SKM-1 (cell line): ENCODE measurements around the gene MSTO1.
A peak's percentile ranks its signal among the peaks of the same experiment; 100 is the strongest.
"Not testable (repeated sequence)": the region's sequence is repeated elsewhere in the genome, so short reads cannot be mapped to it uniquely, and the experiment has no call there.

Experiments
- DNase-seq: peaks from one replicate; lab custom pipeline; 2025; ENCODE audit not compliant: unreplicated experiment; lab: John Stamatoyannopoulos, UW

The MSTO1 gene

GRCh38 chr1:155609515-155610256 is at the start of gene MSTO1:
MSTO1 (plus strand) TSS chr1:155610218; CDS start chr1:155610249, 31 bp downstream.
- DNase-seq = peak; percentile 98

GRCh38 chr1:155561779-155562580 is 48.0 kb upstream of the MSTO1 start:
- DNase-seq = not testable (repeated sequence)

GRCh38 chr1:155562581-155563376 is 47.2 kb upstream of the MSTO1 start, which contains the start of gene ASH1L:
ASH1L (minus strand) TSS chr1:155562803; CDS start chr1:155521519, 41,284 bp downstream.
- DNase-seq = peak; percentile 97

DNA sequence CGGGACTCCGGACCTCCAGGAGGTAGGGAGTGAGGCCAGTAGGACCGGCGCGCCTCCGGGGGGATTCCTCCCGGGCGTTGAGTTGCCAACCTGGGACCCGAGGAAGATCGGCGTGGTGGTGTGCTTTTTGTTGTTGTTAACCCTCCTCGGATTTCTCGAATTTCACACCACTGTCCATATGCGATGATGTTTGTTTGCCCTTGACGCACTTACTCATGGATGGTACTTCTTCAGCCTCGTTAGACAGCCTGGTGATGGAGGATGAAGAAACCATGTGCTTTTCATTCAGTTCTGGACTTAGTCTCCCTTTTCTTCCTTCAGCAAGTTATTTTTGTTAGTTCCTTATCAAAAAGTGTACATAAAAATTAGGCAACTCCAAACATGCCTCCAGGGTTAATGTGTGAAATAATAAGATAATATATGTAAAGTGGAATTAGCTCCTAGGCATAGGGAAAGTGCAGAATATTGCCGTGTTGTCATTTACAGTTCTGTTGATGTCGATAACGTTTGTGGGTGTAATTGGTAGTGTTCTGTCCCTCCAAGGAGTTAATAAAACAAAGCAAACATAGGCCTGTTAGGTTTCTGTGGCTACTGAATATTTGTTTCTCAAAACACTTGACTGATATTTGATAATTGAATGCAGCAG is 46.5 kb upstream of the MSTO1 start:
- DNase-seq = not testable (repeated sequence)

DNA sequence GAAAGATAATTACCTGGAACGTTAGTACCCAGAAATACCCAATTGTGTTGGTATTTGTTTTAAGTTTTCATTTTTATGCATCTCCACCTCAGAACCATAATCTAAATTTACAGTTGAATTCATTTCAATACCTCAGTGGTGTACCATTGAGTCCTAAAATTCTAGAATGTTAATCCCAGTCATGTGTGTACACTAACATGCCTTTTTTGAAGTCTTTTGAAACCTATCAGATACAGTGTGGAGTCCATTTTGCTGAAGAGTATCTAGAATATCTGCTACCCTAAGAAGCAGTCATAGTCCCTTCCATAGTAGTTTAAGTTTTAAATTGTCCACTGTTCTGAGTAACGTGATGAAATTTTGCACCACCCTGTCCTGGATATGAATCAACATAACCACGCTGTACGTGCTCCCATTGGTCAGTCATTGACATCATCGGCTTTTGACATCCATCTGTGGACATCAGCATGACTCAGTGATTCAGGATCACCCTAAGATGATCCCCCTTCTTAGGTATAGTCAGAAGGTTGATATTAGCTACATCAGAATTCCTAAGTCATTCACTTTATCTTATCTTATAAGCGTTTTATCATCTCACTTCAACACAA is 39.9 kb upstream of the MSTO1 start:
- DNase-seq = no peak

GRCh38 chr1:155570593-155570990 is 39.4 kb upstream of the MSTO1 start:
- DNase-seq = no peak

- DNase-seq = no peak
These were observed 35.9 kb upstream of the MSTO1 start for GRCh38 chr1:155574077-155574476.

GRCh38 chr1:155575608-155576007 is 34.4 kb upstream of the MSTO1 start:
- DNase-seq = not testable (repeated sequence)

GRCh38 chr1:155583846-155584245 is 26.2 kb upstream of the MSTO1 start:
- DNase-seq = not testable (repeated sequence)

DNA sequence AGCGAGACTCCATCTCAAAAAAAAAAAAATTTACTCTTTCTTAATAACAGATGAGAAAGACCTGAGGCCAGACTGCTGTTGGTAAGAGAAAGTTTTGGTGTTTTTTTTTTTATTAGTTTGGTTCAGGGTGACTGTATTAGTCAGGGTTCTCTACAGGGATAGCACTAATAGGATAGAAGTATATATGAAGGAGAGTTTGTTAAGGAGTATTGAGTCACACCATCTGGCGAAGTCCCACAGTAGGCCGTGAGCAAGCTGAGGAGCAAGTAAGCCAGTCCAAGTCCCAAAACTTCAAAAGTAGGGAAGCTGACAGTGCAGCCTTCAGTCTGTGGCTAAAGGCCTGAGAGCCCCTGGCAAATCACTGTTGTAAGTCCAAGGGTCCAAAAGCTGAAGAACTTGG is 20.7 kb upstream of the MSTO1 start:
- DNase-seq = not testable (repeated sequence)

- DNase-seq = not testable (repeated sequence)
These were observed 19.3 kb upstream of the MSTO1 start for GRCh38 chr1:155590516-155591247.

DNA sequence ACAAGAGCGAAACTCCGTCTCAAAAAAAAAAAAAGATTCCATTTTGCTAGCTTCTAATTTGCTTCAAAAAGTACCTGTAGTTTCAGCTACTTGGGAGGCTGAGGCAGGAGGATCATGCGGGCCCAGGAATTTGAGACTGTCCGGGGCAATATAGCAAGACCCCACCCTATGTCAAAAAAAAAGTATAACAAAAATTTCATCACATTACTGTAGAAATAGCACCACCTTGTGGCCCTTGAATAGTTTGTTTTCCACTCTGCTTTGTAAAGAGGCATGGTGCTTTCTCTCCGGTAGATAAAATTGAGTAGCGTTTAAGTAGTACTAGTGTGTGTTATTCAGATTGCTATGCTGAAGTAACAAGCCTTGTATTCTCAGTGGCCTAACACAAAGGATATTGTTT is 18.2 kb upstream of the MSTO1 start:
- peak; percentile 81 for DNase-seq

DNA sequence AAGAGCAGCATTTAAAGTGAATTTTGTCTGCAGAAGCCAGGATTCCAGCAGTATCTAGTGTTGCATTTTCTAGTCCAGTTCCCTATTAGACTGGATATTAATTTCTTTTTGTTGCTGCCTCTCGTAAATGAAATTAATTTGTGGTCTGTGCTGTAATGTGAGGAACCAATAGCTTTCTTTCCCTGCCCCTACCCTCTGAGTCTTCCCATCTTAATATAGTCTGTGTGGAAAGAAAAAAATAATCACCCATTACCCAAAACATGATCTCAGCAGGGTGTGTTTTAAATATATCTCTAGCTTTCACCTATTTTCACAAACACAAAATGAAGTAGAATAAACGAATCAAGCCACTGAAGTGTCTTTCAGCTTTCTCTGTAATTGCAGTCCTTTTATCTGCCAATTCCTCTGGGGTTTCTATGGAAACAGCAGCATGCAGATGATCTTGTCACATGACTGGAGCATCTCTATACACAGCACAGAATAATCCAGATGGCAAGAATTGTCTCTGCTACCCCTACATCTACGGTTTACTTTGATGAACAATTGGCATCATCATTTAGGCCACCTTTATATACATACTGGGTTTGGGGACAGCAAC is 14.0 kb upstream of the MSTO1 start:
- DNase-seq = not testable (repeated sequence)

DNA sequence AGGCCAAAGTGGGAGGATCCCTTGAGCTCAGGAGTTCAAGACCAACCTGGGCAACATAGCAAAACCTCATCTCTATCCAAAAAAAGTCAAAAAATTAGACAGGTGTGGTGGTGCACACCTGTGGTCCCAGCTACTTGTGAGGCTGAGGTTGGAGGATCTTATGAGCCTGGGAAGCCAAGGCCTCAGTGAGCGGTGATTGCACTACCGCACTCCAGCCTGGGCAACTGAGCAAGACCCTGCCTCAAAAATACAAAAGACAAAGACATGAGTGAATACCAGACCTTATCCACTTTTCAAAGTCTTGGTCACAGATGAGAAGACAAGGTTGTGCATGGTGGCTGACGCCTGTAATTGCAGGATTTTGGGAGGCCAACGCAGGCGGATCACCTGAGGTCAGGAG is 13.2 kb upstream of the MSTO1 start:
- DNase-seq = no peak

DNA sequence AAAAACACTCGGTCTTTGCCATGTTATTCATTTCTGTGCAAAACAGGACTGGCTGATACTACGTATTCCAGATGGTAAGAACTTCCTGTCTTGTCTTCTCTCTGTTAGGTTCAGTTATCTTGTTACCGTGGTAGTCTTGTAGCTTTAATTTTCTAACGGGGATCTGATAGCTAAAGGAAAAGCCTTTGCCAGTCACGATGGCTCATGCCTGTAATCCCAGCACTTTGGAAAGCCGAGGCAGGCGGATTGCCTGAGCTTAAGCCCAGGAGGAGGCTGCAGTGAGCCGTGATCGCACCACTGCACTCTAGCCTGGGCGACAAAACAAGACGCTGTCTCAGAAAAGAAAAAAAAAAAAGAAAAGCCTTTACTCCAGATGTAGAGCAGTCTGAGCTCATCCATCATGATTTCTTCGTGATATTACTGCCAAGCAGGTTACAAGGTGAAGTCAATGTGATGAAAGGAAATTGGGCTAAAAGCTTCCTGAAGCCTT is 11.1 kb upstream of the MSTO1 start:
- no peak for DNase-seq

DNA sequence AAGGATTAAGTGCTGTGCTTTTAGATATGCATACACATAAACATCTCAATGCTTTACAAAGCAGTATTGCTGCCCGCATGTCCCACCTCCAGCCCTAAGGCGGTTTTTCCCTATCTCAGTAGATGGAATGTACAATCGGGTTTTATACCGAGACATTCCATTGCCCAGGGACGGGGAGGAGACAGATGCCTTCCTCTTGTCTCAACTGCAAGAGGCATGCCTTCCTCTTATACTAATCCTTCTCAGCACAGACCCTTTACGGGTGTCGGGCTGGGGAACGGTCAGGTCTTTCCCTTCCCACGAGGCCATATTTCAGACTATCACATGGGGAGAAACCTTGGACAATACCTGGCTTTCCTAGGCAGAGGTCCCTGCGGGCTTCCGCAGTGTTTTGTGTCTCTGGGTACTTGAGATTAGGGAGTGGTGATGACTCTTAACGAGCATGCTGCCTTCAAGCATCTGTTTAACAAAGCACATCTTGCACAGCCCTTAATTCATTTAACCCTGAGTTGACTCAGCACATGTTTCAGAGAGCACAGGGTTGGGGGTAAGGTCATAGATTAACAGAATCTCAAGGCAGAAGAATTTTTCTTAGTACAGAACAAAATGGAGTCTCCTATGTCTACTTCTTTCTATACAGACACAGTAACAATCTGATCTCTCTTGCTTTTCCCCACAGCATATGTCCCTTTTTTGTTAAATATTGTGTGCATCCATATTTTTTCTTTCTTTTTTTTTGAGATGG is 10.0 kb upstream of the MSTO1 start:
- not testable (repeated sequence) for DNase-seq

DNA sequence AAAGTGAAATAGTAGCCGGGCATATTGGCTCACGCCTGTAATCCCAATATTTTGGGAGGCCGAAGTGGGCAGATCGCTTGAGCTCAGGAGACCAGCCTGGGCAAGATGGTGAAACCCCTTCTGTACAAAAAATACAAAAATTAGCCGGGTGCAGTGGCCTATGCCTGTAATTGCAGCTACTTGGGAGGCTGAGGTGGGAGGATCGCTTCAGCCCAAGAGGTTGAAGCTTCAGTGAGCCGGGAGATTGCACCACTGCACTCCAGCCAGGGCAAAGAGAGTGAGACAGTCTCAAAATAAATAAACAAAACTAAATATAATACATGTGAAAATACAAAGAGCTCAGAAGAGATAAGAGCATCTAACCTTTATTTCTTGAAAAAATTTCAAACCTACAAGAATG is 2.3 kb upstream of the MSTO1 start:
- no peak for DNase-seq

DNA sequence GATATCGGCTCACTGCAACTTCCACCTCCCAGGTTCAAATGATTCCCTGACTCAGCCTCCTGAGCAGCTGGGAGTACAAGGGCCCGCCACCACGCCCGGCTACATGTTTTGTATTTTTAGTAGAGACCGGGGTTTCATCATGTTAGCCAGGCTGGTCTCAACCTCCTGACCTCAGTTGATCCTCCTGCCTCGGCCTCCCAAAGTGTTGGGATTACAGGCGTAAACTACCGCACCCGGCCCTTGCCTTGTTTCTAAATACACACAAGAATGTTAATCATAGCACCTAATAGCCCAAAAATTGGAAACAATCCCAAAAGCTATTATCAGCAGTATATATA is 1.2 kb upstream of the MSTO1 start:
- DNase-seq = no peak

DNA sequence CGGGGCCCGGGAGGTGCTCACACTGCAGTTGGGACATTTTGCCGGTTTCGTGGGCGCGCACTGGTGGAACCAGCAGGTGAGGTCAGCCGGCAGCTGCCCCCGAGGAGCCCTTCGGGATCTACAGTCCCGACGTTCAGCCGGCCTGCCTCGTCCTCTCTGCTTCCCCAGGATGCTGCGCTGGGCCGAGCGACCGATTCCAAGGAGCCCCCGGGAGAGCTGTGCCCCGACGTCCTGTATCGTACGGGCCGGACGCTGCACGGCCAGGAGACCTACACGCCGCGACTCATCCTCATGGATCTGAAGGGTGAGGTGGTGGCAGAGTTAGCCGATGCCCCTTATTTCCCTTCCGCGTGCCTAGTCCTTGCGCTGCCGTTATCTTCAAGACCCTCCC is 234 bp downstream of the MSTO1 start:
- DNase-seq = not testable (repeated sequence)
